Measurements from ENCODE around the gene MARCHF3.
"Not testable (repeated sequence)": the region's sequence is repeated elsewhere in the genome, so short reads cannot be mapped to it uniquely, and the experiment has no call there.

Gene MARCHF3

DNA sequence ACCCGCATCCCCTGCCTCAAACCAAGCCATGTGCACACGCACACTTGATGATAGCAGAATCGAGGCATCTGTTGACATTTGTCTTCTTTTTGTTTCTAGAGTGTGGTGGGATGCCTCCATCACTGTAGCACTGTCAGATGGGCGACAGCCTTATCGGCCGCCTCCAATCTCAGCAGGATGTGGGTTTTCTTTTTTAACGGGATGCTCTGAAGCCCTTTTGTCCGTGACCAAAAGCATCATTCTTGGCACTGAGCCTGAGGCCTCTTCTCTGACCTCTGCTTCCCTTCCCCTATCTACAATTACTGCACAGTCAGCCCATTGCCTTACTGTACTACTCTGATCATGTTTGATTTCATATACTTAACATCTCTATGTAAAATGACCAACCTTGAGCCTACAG lies 175.1 kb downstream of the MARCHF3 start:
- H3K27ac ChIP-seq, result no peak overlapping the region
- no peak for DNase-seq (ENCODE audit: low read depth, low spot score)

- DNase-seq (ENCODE audit: low read depth, low spot score), result no peak
- no peak overlapping the region for H3K27ac ChIP-seq
These were observed 175.7 kb downstream of the MARCHF3 start for GRCh38 chr5:126854526-126855110.

DNA sequence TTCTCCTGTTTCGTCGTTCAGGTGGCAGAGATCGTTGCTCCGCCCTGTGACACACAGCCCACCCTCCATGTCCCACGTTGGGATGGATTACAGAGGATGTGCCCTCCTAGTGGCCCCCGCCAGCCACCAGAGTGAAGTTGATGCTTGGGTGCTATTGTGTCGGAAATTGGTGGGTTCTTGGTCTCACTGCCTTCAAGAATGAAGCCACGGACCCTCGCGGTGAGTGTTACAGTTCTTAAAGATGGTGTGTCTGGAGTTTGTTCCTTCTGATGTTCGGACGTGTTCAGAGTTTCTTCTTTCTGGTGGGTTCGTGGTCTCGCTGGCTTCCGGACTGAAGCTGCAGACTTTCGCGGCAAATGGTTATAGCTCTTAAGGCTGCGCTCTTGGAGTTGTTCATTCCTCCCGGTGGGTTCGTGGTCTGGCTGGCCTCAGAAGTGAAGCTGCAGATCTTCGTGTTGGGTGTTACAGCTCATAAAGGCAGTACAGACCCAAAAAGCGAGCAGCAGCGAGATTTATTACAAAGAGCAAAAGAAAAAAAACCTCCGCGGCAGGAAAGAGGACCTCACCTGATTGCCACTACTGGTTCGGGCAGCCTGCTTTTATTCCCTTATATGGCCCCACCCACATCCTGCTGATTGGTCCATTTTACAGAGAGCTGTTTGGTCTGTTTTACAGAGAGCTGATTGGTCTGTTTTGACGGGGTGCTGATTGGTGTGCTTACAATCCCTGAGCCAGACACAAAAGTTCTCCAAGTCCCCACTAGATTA lies 176.6 kb downstream of the MARCHF3 start:
- not testable (repeated sequence) for DNase-seq (ENCODE audit: low read depth, low spot score)

DNA sequence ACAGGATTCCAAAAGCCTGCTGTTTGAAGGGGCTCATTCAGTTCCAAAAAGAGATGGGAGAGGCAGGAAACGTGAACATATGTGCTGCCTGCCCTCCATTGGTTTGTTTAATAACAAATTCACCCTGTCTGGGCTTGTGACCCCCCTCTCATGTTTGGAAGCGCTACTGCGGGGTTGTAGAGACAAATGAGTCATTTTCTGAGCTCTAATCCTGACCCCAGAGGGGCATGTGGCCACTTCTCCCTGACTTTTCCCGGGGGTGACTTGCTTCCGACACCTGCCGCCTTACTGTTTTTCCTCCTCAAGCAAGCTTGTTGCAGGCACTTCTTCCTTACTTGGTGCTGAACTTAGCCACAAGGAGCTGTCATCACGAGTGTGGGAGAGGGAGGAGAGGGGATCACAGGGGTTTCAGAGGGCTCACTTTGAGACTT lies 177.5 kb downstream of the MARCHF3 start:
- H3K27ac ChIP-seq, result no peak overlapping the region
- DNase-seq (ENCODE audit: low read depth, low spot score), result no peak

More for the DNA sequence above, 176.6 kb downstream of the MARCHF3 start:
- H3K27ac ChIP-seq, result not testable (repeated sequence)

GRCh38 chr5:126852091-126852571 lies 178.2 kb downstream of the MARCHF3 start:
- H3K27ac ChIP-seq, result no peak overlapping the region
- no peak for DNase-seq (ENCODE audit: low read depth, low spot score)

GRCh38 chr5:126851501-126852011 lies 178.8 kb downstream of the MARCHF3 start:
- no peak overlapping the region for H3K27ac ChIP-seq
- no peak for DNase-seq (ENCODE audit: low read depth, low spot score)

DNA sequence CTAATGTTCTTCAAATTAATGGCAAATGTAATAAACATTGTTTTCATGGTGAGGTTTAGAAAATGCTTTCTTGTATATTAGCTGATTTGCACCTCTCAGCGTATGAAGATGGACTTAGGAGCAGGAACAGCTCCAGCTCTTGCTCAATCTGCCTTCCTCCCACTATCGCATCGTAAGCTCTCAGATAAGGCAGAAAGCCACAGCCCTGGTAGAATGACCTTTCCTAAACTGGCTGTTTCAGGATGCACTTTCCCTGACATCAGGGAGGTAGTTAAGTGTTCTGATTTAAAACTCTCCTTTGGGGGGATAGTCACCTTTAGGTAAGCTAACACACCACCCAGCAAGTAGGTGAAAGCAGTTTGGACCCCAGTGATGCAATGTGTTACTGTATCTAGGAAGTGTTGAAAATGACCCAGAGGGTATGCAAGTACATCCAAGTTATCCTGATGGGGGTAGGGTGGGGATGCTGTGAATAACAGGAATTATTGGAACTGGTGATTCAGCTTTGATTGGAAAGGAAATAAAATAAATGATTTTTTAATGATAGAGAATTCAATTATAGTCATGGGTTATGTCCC lies 181.2 kb downstream of the MARCHF3 start:
- DNase-seq (ENCODE audit: low read depth, low spot score), result no peak
- H3K27ac ChIP-seq, result no peak overlapping the region

GRCh38 chr5:126848253-126848652 lies 182.1 kb downstream of the MARCHF3 start:
- no peak overlapping the region for H3K27ac ChIP-seq
- DNase-seq (ENCODE audit: low read depth, low spot score), result no peak

- no peak overlapping the region for H3K27ac ChIP-seq
These were observed 182.5 kb downstream of the MARCHF3 start for GRCh38 chr5:126847826-126848251.

GRCh38 chr5:126847456-126847820 lies 182.9 kb downstream of the MARCHF3 start:
- no peak for DNase-seq (ENCODE audit: low read depth, low spot score)
- no peak overlapping the region for H3K27ac ChIP-seq

More at GRCh38 chr5:126847826-126848251, 182.5 kb downstream of the MARCHF3 start:
- no peak for DNase-seq (ENCODE audit: low read depth, low spot score)

- no peak overlapping the region for H3K27ac ChIP-seq
- DNase-seq (ENCODE audit: low read depth, low spot score), result no peak
These were observed 183.5 kb downstream of the MARCHF3 start for GRCh38 chr5:126846744-126847455.

GRCh38 chr5:126846344-126846743 lies 184.0 kb downstream of the MARCHF3 start:
- no peak for DNase-seq (ENCODE audit: low read depth, low spot score)
- no peak overlapping the region for H3K27ac ChIP-seq

DNA sequence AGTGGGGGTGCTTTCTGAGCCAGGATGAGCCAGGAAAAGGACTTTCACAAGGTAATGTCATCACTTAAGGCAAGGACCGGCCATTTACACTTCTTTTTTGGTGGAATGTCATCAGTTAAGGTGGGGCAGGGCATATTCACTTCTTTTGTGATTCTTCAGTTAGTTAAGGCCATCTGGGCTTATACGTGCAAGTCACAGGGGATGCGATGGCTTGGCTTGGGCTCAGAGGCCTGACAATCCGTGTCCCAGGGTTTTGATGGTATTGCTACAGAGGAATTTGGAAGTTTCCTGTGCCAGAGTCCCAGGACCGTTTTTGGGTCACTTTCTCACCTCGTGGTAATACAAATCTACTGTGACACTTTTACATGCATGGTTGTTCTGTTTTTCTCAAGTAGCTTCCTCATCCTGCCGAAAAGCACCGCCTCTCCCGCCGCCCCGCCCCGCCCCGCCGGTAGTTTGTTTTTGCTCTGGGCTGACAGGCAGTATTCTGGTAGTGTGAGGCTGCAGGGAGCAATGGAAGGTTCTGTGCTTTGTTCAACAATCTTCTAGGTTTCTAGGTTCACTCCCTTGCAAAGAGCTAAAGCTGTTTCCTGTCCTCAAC lies 184.8 kb downstream of the MARCHF3 start:
- H3K27ac ChIP-seq; DNase-seq (ENCODE audit: low read depth, low spot score): not testable (repeated sequence)

GRCh38 chr5:126843375-126843774 lies 187.0 kb downstream of the MARCHF3 start:
- DNase-seq (ENCODE audit: low read depth, low spot score); H3K27ac ChIP-seq: not testable (repeated sequence)

- H3K27ac ChIP-seq; DNase-seq (ENCODE audit: low read depth, low spot score): not testable (repeated sequence)
These were observed 191.0 kb downstream of the MARCHF3 start for GRCh38 chr5:126839407-126839806.

DNA sequence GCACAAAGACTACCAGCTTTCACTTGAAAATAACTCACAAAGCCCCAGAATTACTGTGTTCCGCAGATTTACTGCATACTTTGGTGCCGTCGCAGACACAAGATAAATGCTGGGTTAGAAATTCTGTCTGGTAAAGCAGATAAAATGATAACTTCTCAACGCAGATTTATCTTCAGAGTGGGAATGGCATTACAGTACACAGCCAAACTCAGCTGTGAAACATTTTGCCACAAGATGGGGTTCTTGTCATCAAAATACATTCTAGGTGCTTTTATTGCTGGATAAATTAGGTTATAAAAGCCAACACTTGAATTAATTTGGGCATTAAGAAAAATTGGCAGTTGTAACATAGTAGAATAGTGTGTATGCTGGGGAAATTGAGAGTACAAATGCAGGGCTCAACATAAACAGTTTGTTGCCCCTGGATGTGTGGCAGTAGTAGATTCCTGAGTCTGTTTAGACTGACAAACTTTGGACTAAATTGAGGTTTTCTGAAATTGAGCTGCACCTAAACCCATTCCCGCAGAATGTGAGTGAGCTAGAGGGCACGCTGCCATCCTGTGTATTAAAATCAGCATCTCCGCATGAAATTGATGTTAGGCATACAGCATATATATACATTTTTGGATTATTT lies 192.3 kb downstream of the MARCHF3 start:
- no peak overlapping the region for H3K27ac ChIP-seq
- DNase-seq (ENCODE audit: low read depth, low spot score), result no peak

- no peak overlapping the region for H3K27ac ChIP-seq
- DNase-seq (ENCODE audit: low read depth, low spot score), result no peak
These were observed 193.1 kb downstream of the MARCHF3 start for GRCh38 chr5:126837242-126837641.

DNA sequence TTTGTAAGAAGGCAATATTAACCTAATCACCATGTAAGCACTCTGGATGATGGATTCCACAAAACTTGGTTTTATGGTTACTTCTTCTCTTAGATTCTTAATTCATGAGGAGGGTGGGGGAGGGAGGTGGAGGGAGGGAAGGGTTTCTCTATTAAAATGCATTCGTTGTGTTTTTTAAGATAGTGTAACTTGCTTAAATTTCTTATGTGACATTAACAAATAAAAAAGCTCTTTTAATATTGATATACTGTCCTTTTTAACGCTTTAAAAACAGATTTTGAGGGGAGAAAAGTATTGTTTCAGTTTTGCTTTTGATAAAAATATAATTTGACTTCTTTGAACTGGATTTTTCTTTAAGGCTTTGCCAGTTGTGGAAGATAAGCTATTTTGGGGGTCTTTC lies 193.6 kb downstream of the MARCHF3 start:
- H3K27ac ChIP-seq, result no peak overlapping the region
- no peak for DNase-seq (ENCODE audit: low read depth, low spot score)

- no peak overlapping the region for H3K27ac ChIP-seq
- no peak for DNase-seq (ENCODE audit: low read depth, low spot score)
These were observed 199.2 kb downstream of the MARCHF3 start for GRCh38 chr5:126831156-126831555.

DNA sequence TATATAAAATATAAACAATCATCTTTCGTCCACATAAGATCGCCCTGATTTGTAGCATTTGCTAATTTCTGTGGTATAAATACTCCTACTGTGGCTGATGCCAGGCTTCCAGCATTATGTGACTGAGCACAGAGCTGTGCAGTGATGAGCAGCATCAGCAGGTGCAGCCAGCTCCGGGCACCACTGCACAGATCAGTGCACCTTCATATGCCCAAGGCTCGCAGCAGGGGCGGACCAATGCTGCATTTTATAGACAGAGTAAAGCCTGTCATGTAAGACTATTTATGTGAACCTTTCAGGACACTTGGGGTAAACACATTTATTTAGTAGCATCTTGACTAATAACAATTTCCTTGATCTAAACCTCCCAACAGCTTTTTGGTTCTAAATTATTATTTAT lies 200.3 kb downstream of the MARCHF3 start:
- H3K27ac ChIP-seq, result no peak overlapping the region
- DNase-seq (ENCODE audit: low read depth, low spot score), result no peak
